H1 (cell line): ENCODE measurements around the gene IQSEC3. TPM values are rescaled to one million over a fixed set of nuclear protein-coding genes. Genes with fewer than 3 reads are reported as not detected.

Experiments used
- CTCF ChIA-PET: fragments of 300-600 bp; sonication (Branson Sonifier 250); formaldehyde crosslinking; loops from one replicate; lab custom pipeline; 2021; ENCODE audit not compliant: partially characterized antibody; lab: Charles Lee
- POLR2A ChIA-PET: fragments of 300-600 bp; sonication (Branson Sonifier 250); formaldehyde crosslinking; loops from one replicate; lab custom pipeline; 2021; ENCODE audit warnings: inconsistent platforms; ENCODE audit not compliant: partially characterized antibody; lab: Charles Lee
- DNase-seq, 2 experiments: peaks; one replicate each; pipeline versions ENCODE4 v3.0.0 to v3.0.0-alpha.2; 2010 to 2022; ENCODE audit warnings: low spot score in 2 of 2, low read depth in 1 of 2, mixed read lengths in 1 of 2
- FAIRE-seq: peaks from 2 replicates; lab custom pipeline; 2011; peaks lifted over from hg19 to GRCh38; lab: Jason Lieb, UNC
- H2AFZ ChIP-seq: 2 replicates; pipeline ENCODE4 v1.8.1; 2012; ENCODE audit warnings: low read length, inconsistent platforms
- H2AK5ac ChIP-seq: 2 replicates; pipeline ENCODE4 v1.6.1; 2013; ENCODE audit warnings: low read depth, low read length
- H2BK120ac ChIP-seq: replicated peaks from 2 replicates; pipeline ENCODE3; 2013; ENCODE audit warnings: low read depth, low read length, inconsistent platforms
- H2BK12ac ChIP-seq: 2 replicates; pipeline ENCODE4 v1.6.1; 2013; ENCODE audit warnings: low read depth, low read length
- H2BK15ac ChIP-seq: 2 replicates; pipeline ENCODE4 v1.6.1; 2013; ENCODE audit warnings: low read length
- H2BK20ac ChIP-seq: 2 replicates; pipeline ENCODE4 v1.6.1; 2013; ENCODE audit warnings: low read length
- H2BK5ac ChIP-seq: 2 replicates; pipeline ENCODE4 v1.6.1; 2013; ENCODE audit warnings: low read depth, low read length
- H3K14ac ChIP-seq: 2 replicates; pipeline ENCODE4 v1.6.1; 2013; ENCODE audit warnings: inconsistent platforms; ENCODE audit not compliant: insufficient read length
- H3K18ac ChIP-seq: 2 replicates; pipeline ENCODE4 v1.6.1; 2013; ENCODE audit warnings: low read length; ENCODE audit errors: extremely low read depth
- H3K23ac ChIP-seq: 2 replicates; pipeline ENCODE4 v1.6.1; 2013; ENCODE audit warnings: inconsistent platforms; ENCODE audit not compliant: insufficient read length
- H3K23me2 ChIP-seq: 2 replicates; pipeline ENCODE4 v1.6.1; 2013; ENCODE audit warnings: low read depth, low read length
- H3K27ac ChIP-seq: 2 replicates; pipeline ENCODE4 v1.6.1; 2011; ENCODE audit warnings: low read depth, low read length, inconsistent platforms
- H3K27me3 ChIP-seq, 4 experiments: replicated peaks in 1 of 4; 1 replicate in 1 of 4; 2 replicates in 3 of 4; pipeline versions ENCODE4 v1.6.1 to v1.8.1; 2011 to 2013; ENCODE audit warnings: low read length in 3 of 4, mild to moderate bottlenecking in 3 of 4, inconsistent platforms in 2 of 4, mixed read lengths in 2 of 4, moderate library complexity in 1 of 4; ENCODE audit not compliant: control insufficient read depth in 3 of 4, insufficient read depth in 3 of 4; ENCODE audit errors: extremely low read depth in 1 of 4
- H3K36me3 ChIP-seq, 4 experiments: 2 replicates each; pipeline versions ENCODE4 v1.6.1 to v1.8.1; 2011 to 2013; ENCODE audit warnings: mild to moderate bottlenecking in 4 of 4, low read length in 3 of 4, moderate library complexity in 2 of 4, control low read depth in 1 of 4, inconsistent platforms in 1 of 4; ENCODE audit not compliant: insufficient read depth in 4 of 4, control insufficient read depth in 2 of 4
- H3K4ac ChIP-seq: replicated peaks from 2 replicates; pipeline ENCODE3; 2013; ENCODE audit warnings: low read length, low read depth, mixed read lengths, inconsistent platforms; ENCODE audit not compliant: insufficient read length
- H3K4me1 ChIP-seq, 4 experiments: replicated peaks in 1 of 4; 1 replicate in 1 of 4; 2 replicates in 3 of 4; pipeline versions ENCODE4 v1.6.1 to v1.8.1; 2011 to 2013; ENCODE audit warnings: low read length in 3 of 4, inconsistent platforms in 2 of 4, mixed read lengths in 1 of 4; ENCODE audit not compliant: insufficient read depth in 4 of 4, control insufficient read depth in 3 of 4
- H3K4me2 ChIP-seq, 2 experiments: 2 replicates each; pipeline versions ENCODE4 v1.6.1 to v1.8.1; 2011 to 2013; ENCODE audit warnings: low read depth in 2 of 2, low read length in 2 of 2, control low read depth in 1 of 2, inconsistent platforms in 1 of 2, mild to moderate bottlenecking in 1 of 2; ENCODE audit not compliant: insufficient read depth in 1 of 2
- H3K4me3 ChIP-seq, 4 experiments: fragments of 200-600, 300-600 bp in 1 of 4; sonication (generic), shearing (Covaris generic), sonication (Bioruptor Twin) in 1 of 4; 2 replicates each; pipeline versions ENCODE4 v1.5.1 to v1.8.1; 2011 to 2016; ENCODE audit warnings: low read length in 4 of 4, low read depth in 3 of 4, control low read depth in 2 of 4, inconsistent platforms in 2 of 4, mild to moderate bottlenecking in 2 of 4, mixed read lengths in 1 of 4, moderate library complexity in 1 of 4; ENCODE audit not compliant: insufficient read depth in 2 of 4; ENCODE audit errors: extremely low read depth in 1 of 4
- H3K56ac ChIP-seq: replicated peaks from 2 replicates; pipeline ENCODE3; 2013; ENCODE audit warnings: low read depth, mild to moderate bottlenecking, mixed read lengths, low read length, inconsistent platforms; ENCODE audit not compliant: insufficient read length
- H3K79me1 ChIP-seq: 2 replicates; pipeline ENCODE4 v1.6.1; 2013; ENCODE audit warnings: low read depth, low read length, control low read depth
- H3K79me2 ChIP-seq, 2 experiments: 2 replicates each; pipeline versions ENCODE4 v1.6.1 to v1.8.1; 2012 to 2013; ENCODE audit warnings: low read length in 2 of 2, mild to moderate bottlenecking in 2 of 2, inconsistent platforms in 1 of 2; ENCODE audit not compliant: insufficient read depth in 2 of 2, control insufficient read depth in 1 of 2
- H3K9ac ChIP-seq, 4 experiments: replicated peaks in 1 of 4; 1 replicate in 1 of 4; 2 replicates in 3 of 4; pipeline versions ENCODE4 v1.6.1 to v1.8.1; 2011 to 2013; ENCODE audit warnings: low read depth in 3 of 4, low read length in 3 of 4, control low read depth in 2 of 4, mild to moderate bottlenecking in 2 of 4, moderate library complexity in 2 of 4, inconsistent platforms in 1 of 4; ENCODE audit errors: extremely low read depth in 1 of 4
- H3K9me3 ChIP-seq, 2 experiments: 2 replicates each; pipeline versions ENCODE4 v1.6.1 to v1.8.1; 2012 to 2013; ENCODE audit warnings: mild to moderate bottlenecking in 2 of 2, moderate library complexity in 2 of 2, control low read depth in 1 of 2, inconsistent platforms in 1 of 2, low read depth in 1 of 2, low read length in 1 of 2, mixed read lengths in 1 of 2; ENCODE audit not compliant: insufficient read depth in 2 of 2
- H4K20me1 ChIP-seq, 2 experiments: replicated peaks in 1 of 2; 2 replicates each; pipeline versions ENCODE3 to v1.8.1; 2011 to 2013; ENCODE audit warnings: inconsistent platforms in 2 of 2, low read length in 2 of 2, mild to moderate bottlenecking in 1 of 2; ENCODE audit not compliant: insufficient read depth in 2 of 2, control insufficient read depth in 1 of 2
- H4K5ac ChIP-seq: 2 replicates; pipeline ENCODE4 v1.6.1; 2013; ENCODE audit warnings: low read length, low read depth, mixed read lengths, inconsistent platforms; ENCODE audit not compliant: insufficient read length
- H4K8ac ChIP-seq: 2 replicates; pipeline ENCODE4 v1.8.0; 2013; ENCODE audit warnings: mild to moderate bottlenecking, moderate library complexity, low read length, inconsistent platforms; ENCODE audit not compliant: insufficient read depth; ENCODE audit errors: extremely low read depth
- H4K91ac ChIP-seq: replicated peaks from 2 replicates; pipeline ENCODE3; 2013; ENCODE audit warnings: low read length, mixed read lengths, inconsistent platforms; ENCODE audit not compliant: insufficient read length
- CREB1 ChIP-seq: IDR thresholded peaks from 2 replicates; pipeline ENCODE4 v1.6.1; 2012; ENCODE audit warnings: inconsistent platforms
- FOSL1 ChIP-seq: IDR thresholded peaks from 2 replicates; pipeline ENCODE4 v1.6.1; 2011; ENCODE audit warnings: mild to moderate bottlenecking, low read depth, low read length, moderate library complexity; ENCODE audit not compliant: insufficient read depth
- HDAC2 ChIP-seq, 2 experiments: fragments of 300-600 bp in 1 of 2; sonication (generic) in 1 of 2; IDR thresholded peaks; 2 replicates each; pipeline ENCODE4 v1.6.1; 2011 to 2012; ENCODE audit warnings: low read depth in 2 of 2, low read length in 2 of 2, mild to moderate bottlenecking in 2 of 2, moderate library complexity in 2 of 2, borderline replicate concordance in 1 of 2, inconsistent platforms in 1 of 2
- HDAC6 ChIP-seq: IDR thresholded peaks from one replicate; pipeline ENCODE4 v1.7.1; 2012; ENCODE audit warnings: low read depth, mild to moderate bottlenecking, inconsistent platforms, low read length, moderate library complexity
- JUN ChIP-seq: IDR thresholded peaks from 2 replicates; pipeline ENCODE4 v1.6.1; 2011; ENCODE audit warnings: low read depth, mild to moderate bottlenecking, improper control_type of control experiment, low read length
- KDM1A ChIP-seq: fragments of 200-600, 300-600 bp; sonication (generic); IDR thresholded peaks from 2 replicates; pipeline ENCODE4 v1.7.1; 2016; ENCODE audit warnings: mild to moderate bottlenecking, low read length, borderline replicate concordance
- NRF1 ChIP-seq: IDR thresholded peaks from 2 replicates; pipeline ENCODE4 v1.6.1; 2011; ENCODE audit warnings: mild to moderate bottlenecking, low read depth, low read length, improper control_type of control experiment
- POU5F1 ChIP-seq: IDR thresholded peaks from 2 replicates; pipeline ENCODE4 v1.6.1; 2011; ENCODE audit warnings: low read depth, mild to moderate bottlenecking, low read length, moderate library complexity
- SRF ChIP-seq: IDR thresholded peaks from 2 replicates; pipeline ENCODE4 v1.6.1; 2011; ENCODE audit warnings: mild to moderate bottlenecking, low read depth, low read length, moderate library complexity
- TAF7 ChIP-seq: optimal IDR thresholded peaks from 2 replicates; pipeline ENCODE3; 2011; ENCODE audit warnings: low read depth, mild to moderate bottlenecking, inconsistent platforms, low read length, moderate library complexity, borderline replicate concordance
- WGBS, 2 experiments: shearing (Covaris generic) in 1 of 2; methylation state at CpG; one replicate each; pipeline versions ENCODE4 v1.1.6 to v1.1.7; 2013 to 2015; ENCODE audit warnings: low lambda C conversion rate in 2 of 2, mixed read lengths in 2 of 2, inconsistent platforms in 1 of 2, low coverage in 1 of 2, missing lambda C conversion rate in 1 of 2; ENCODE audit not compliant: insufficient replicate concordance in 2 of 2, insufficient coverage in 1 of 2, insufficient read length in 1 of 2; ENCODE audit errors: extremely low coverage in 1 of 2, missing lambda C conversion rate in 1 of 2; 5-methylcytosine and 5-hydroxymethylcytosine counted together
- polyA plus RNA-seq, 7 experiments: library from polyadenylated mRNA; depleted of rRNA in 3 of 7; stranded (reverse) in 5 of 7; unstranded in 2 of 7; fragments of >200 nt in 5 of 7; fragments of 200-250 nt in 2 of 7; gene quantifications; 1 replicate in 5 of 7; 2 replicates in 1 of 7; 4 replicates in 1 of 7; pipeline versions ENCODE4 v1.2.1 to v1.2.3, GENCODE V29; 2011 to 2013; ENCODE audit warnings: missing spikeins in 2 of 7, mixed read lengths in 2 of 7
- total RNA-seq: library from RNA; stranded (reverse); fragmentation: NEBNext Ultra II Directional; extraction: Animal tissue kit (Norgen Biotek cat#: 25700); gene quantifications from 2 replicates; pipeline ENCODE4 v1.2.1, GENCODE V29; 2021

Gene IQSEC3
- total and polyA plus RNA-seq, 2 of the 8 experiments (the other 6 are each of a cell fraction or from before 2014, with no cell fraction given), result 1.2 to 3.1 TPM

DNA sequence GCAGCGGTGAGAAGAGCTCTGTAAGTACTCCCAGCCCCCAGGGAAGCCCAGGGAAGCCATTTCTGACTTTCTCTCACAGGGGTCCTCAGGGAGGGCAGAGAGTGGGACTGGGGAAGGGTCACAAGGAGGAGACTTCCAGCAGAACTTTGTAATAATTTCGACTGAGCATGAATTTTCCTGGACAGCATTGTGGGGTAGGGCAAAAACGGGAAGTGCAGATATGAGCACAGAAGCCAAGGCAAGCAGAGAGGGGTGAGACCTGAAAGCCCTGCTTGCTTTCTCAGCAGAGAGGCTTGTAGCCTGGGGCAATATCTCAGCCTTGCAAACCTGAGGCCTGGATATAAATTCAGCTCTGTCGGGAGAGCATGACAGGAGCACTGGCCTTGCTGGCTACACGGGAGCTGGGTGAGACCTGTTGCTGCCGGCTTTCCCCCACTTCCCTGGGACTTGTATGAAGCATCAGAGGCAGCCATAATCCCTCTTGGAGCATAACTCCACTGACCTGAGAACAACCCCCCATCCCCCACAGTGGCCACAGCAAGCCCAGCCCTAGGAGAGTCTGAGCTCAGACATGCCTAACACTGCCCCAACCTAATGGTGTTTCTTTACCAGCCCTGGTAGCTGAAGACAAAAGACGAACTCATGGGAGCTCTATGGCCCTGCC lies 9.8 kb upstream of the IQSEC3 start:
- Histone ChIP-seq H2BK12ac (no peak overlapping the region), H2AK5ac (no peak overlapping the region), H3K27ac (no peak overlapping the region), H2BK5ac (peak overlapping the region; percentile 15; the same call in 1 of the 2 replicates), H2AFZ (0 out of 2 replicates have a peak overlapping the region, but pooled peaks have one; percentile 1), H3K27me3 (no peaks in the 10 kb centered on the region; a peak in 2 of 7 replicates), H4K20me1 (no peaks in the 10 kb centered on the region), H2BK15ac (no peak overlapping the region), H3K79me2 (no peaks in the 10 kb centered on the region), H3K36me3 (no peaks in the 10 kb centered on the region), H3K9ac (no peak overlapping the region), H4K8ac (no peak overlapping the region), H3K4me3 (no peak overlapping the region), H3K4me2 (no peak overlapping the region), H3K4me1 (peaks cover 0 to 5% (median 2%) of the 10 kb centered on the region in 4 experiments; a peak in 3 of 7 replicates), H3K79me1 (no peaks in the 10 kb centered on the region), H3K4ac (no peak overlapping the region), H3K18ac (no peak overlapping the region; the same call in 1 of the 2 replicates), H3K14ac (no peak overlapping the region), H3K56ac (no peak overlapping the region), H4K91ac (no peak overlapping the region), H2BK120ac (no peak overlapping the region), H3K23me2 (no peaks in the 10 kb centered on the region), H3K9me3 (no peaks in the 10 kb centered on the region; a peak in 1 of 4 replicates), H4K5ac (no peak overlapping the region), H2BK20ac (no peak overlapping the region), H3K23ac (no peak overlapping the region)
- WGBS, 2 experiments, result 66% methylated on average over 7 of the region's 7 CpGs; no CpG with 5 or more reads in 1 of the 2 experiments
- CTCF ChIA-PET, result interaction anchor here (0.9 to 2.0 kb wide), 3 partner anchors 36 to 60 kb away, joined by 3 to 8 read pairs (median 4); no protein-coding TSS in a partner anchor
- FAIRE-seq (no peak), DNase-seq (no peak)
- POLR2A ChIA-PET, result interaction anchor here (1.1 kb wide), 1 partner anchor 9 kb away, joined by 3 read pairs; no protein-coding TSS in a partner anchor
- no peak for TF ChIP-seq NRF1
- TF ChIP-seq FOSL1, result no peak
- TF ChIP-seq TAF7, result no peak
- TF ChIP-seq POU5F1, result no peak
- TF ChIP-seq JUN, result no peak
- no peak for TF ChIP-seq KDM1A
- TF ChIP-seq SRF, result no peak
- no peak for TF ChIP-seq HDAC6
- no peak for TF ChIP-seq HDAC2 (IDR thresholded peaks at IDR 0.05; ENCODE audit: borderline replicate concordance in 1 of 2, low read depth in 2 of 2, low read length in 2 of 2)
- TF ChIP-seq CREB1, result no peak
- TF ChIP-seq, all 59 proteins: peak for 0
